NCI-H748 (cell line): ENCODE data around the gene RREB1.
A peak's percentile ranks its signal among the peaks of the same experiment; 100 is the strongest.
"Not testable (repeated sequence)": the region's sequence is repeated elsewhere in the genome, so short reads cannot be mapped to it uniquely, and the experiment has no call there.

Source experiments
- DNase-seq: peaks from one replicate; lab custom pipeline; 2025; ENCODE audit not compliant: unreplicated experiment; lab: John Stamatoyannopoulos, UW

Gene RREB1

GRCh38 chr6:7142228-7142801 is 34.6 kb downstream of the RREB1 start:
- DNase-seq: no peak

DNA sequence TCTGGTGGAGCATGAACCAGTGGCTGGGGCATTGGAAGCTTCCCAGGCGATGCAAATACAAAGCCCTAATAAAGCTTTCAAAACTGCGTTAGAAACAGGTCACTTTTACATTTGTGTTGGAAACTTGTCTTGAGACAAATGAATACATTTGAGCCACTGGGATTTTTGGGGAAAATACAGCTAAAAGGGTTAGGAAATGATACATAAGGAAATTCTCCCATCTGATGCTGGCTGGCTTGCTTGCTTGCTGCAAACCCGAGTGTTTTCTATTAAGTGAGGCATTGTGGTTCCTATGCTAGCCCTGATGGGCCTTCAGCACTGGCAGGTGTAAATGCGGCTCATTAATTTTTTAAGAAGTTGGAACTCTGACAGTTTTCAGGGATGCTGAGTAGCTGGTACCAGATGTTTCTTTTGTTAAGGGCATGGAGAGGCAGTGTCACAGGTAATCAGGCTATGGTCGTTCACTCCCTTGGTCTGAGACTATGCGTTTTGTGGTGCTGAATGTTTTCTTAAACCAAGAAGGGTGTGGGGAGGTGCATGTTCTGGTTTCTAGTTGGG is 35.2 kb downstream of the RREB1 start:
- peak; percentile 75 for DNase-seq

DNA sequence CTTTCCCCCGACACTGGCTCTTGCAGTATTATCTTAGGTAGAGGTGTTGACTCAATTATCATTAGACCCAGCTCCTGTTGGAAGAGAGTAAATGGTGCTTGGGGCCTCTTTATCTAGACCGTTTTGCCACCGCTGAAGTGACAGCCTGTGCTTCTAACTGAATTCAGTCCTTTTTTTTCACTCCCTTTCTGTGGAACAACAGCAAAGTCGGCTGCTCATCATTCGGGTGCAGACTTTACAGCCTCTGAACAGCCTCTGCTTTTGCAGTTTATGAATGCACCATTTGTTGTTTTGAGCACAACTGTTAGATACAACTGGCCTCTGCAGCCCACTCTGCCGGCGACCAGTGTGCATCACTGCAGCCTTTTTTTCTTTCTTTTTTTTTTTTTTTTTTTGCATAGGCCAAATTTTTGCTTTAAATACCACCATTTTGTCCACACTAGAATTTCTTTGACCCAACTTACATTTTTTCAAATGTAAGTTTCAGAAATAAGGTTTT is 35.8 kb downstream of the RREB1 start:
- DNase-seq: peak; percentile 75

DNA sequence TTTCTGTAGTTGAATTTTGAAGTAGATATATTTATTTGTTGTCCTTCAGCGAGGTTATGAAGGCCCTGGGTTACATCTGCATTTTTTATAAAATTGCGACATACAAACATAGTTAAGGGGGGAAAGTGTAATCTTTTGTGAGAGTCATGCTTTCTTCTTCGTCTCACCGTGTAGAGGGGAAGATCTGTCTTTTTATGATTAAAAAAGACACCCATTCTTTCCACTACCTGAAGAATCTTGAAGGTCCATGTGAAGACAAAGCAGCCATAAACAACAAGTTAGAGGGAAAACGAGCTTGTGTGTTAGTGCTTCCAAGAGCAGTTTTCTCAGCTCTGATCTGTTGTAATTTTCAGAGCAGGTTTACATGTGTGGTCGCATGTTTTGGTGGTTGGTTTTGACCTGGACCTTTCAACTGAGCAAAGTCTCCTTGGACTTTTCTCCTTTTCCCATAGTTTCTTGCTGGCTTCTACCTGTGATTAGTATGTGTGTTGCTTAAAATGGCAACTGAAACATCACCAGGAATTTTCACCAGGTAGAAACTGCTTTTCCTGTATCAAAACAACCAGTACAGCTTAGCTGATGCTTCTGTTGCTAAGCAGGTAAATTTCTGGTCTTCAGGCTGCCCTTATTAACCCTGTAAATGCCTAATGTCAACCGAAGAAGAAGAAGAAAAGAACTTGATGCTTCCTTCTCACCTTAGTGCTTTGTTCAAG is 37.3 kb downstream of the RREB1 start:
- DNase-seq: no peak

- no peak for DNase-seq
Observed at GRCh38 chr6:7145585-7145884, 37.8 kb downstream of the RREB1 start.

DNA sequence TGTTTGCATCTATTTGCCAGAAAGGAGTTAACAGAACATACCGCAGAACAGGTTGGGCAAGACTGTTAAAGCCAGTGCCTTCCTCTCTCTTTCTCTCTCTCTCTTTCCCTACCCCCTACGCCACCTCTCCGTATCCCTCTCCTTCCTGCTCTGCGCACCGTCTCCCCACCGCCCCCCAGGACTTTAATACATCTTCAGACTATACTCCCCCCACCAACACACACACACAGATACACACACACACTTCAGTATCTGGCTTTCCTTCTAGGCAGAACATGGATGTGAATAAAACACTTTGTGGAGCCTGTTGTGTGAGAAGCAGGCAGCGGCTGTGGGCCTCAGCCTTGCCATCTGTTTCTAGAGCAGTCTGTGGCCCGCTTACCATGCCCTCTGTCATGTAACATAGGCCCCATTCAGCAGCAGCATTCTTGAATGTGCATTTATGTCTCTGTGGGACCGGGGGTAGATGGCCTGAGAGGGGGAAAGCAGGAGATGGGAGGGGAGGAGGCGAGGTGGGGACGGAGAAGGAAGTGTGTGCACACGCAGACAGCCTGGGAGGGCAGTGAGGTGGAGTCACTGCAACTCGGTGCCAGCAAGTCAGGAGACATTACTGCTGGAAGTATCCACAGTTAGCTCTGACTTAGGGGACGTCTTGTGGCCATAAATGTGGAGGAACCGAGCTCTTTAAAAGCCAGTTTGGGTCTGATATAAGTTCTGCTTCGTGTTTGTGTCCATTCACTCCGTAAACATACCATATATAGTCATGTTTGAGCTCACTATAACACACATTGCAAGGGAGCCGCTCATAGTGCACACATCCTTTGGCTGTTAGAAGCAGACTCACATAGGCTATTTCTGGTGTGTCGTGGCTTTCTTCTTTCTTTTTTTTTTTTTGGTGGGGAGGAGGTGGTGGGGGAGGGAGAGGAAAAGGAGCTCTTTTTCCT is 38.4 kb downstream of the RREB1 start:
- peak; percentile 20 for DNase-seq

DNA sequence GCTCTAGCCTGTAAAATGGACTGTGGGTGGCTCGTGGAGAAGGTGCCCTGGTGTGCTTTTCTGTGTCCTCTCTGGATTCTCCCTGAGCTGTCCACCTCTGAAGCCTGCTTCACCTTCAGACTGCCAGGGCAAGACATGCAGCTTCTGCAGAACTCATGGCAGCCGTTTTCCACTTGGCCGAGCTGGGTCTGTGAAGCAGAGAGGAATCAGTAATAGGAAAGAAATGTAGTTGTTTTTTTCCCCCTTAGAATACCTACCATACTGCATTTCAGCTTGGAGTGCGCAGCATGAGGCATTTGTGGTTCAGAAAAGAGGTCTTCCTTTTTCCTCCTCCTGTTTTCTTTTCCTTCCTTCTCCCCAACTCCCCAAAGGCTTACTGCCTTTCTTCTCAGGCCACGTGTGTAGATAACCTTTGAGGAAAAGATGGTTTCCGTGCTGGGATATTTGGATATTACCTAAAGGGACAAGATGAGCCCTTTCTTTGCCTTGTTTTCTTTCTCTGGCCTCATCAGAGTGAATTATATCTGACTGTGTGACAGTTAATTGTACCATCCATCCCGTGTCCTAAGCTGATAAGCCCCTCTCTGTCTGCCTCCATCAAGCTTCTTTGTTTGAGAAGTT is 39.4 kb downstream of the RREB1 start:
- no peak for DNase-seq

- DNase-seq: no peak
Observed at GRCh38 chr6:7148100-7148822, 40.5 kb downstream of the RREB1 start.

DNA sequence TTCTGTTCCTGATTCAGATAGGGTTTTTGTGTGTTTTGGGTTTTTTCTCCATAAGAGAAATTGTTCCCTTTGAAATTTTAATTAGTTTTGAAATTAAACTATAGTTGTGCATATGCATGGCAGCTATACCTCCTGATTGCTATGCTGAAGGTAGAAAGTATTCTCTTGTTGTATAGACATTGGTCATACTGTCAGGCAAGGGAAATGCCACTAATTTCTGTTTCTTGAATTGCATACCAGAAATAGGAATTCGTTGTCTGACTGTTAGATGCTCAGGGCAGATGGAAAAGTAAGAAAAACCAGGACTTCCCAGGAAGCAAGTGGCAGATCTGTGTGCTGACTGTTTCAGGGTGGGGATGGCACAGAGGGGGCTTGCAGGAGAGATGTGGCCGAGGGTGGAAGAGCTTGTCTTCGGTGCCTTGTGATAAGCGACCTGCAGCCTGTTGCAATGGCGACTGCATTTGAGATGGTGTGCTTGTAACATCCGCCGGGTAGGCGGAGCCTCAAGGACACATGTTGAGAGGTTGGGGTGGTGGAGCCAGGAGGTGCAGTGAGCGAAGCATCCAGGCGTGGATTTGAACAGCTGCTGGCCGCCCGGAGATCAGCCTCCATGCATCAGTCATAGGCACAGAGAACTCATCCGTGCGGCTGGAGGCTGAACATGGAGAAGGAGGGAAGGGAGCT is 42.8 kb downstream of the RREB1 start:
- DNase-seq: no peak

GRCh38 chr6:7151381-7151780 is 43.6 kb downstream of the RREB1 start:
- DNase-seq: no peak

- DNase-seq: no peak
Observed at GRCh38 chr6:7152462-7152861, 44.7 kb downstream of the RREB1 start.

DNA sequence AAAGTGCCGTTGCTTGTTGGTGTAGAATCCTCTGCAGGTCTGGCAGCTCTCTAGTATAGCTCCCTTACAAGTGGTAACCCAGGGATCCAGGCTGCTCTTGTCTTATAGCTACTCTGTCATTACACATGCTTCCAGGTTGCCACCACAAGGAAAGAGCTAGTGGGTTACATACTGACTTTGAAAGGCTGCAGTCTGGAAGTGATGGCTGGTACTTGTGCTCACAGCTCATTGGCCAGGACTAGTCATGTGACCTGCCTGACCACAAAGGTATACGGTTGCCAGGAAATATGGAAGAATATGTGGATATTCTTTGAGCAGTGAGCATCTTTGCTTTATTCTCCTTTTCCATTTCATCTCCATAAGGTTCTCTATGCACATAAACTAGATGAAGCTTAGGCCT is 46.0 kb downstream of the RREB1 start:
- DNase-seq: no peak

DNA sequence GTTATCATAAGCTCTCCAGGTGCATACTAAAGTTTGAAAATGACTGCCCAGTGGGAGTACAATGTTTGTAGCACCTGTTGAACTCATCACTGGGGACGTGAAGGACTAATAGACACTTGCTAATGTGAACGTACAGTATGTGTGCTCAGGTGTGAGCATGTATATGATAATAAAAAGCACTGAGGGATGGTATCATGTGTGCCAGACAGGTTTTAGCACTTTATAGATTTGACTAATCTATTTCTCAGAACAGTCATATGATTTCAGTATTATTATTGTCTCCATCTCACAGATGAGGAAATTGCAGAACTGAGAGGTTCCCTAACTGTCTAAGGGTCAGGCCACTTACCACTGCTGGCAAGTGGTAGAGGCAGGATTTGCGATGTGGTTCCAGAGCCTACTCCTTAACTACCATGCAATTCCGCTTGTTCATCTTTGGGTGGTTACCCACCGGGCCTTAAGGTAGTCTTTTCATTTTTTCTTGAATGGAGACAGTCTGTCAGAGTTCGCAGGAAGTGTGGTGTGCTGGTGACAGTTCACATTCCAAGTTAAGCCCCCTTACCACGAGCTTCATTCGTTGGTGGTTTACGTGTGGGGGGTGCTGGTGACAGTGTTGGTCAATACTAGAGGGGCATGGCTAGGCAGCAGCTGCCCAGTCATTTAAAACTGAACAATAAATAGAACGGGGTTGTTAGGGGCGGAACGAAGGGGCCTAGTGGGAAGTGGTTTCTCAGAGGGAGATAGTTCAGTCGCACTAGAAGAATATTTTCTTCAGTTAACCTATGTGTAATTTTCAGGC is 46.8 kb downstream of the RREB1 start:
- no peak for DNase-seq

GRCh38 chr6:7155871-7156579 is 48.3 kb downstream of the RREB1 start:
- DNase-seq: peak; percentile 16

- no peak for DNase-seq
Observed at GRCh38 chr6:7156643-7157278, 49.0 kb downstream of the RREB1 start.

- not testable (repeated sequence) for DNase-seq
Observed at GRCh38 chr6:7157307-7157706, 49.5 kb downstream of the RREB1 start.

DNA sequence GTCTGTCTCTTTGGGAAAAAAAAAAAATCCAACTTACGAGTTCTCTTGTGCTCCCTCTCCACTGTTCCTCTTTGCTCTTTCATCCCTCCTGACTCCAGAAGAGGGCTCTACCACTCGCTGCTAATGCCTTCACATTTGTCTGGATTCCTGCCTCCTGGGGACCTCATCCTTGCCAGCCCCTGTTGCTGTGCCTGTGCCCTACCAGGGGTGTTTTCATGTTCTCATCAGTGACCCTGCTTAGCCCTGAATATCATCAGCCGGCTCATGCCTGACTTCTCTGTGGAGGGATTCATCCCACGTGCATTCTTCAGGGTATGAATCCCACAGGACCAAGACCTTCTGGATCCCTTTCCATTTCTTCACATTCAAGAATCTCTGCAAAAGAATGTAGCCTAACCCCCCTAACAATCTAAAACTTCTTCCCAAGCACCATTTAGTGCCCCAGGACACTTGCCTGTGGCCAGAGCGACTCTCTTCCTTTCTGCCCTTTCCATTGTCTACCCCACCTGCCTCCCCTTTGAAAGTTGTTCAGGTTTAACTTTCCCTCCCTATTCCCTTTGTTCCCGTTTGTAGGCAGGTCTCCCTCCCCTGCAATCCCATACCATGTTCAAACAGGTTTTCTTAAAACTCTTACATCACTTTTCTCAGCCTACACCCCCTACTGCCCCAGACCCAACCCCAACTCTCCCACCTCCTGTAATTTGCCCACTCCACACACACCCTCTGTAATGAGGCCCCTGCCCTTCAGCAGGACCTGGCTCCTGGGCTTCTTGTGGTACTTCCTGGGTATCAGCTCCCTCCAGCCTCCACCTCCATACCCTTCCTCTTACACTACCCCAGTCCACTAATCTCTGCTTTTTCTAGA is 50.2 kb downstream of the RREB1 start:
- no peak for DNase-seq
